Fibroblast of peridontal ligament (primary cell): ENCODE measurements around the gene ZNF385A.
A peak's percentile ranks its signal among the peaks of the same experiment; 100 is the strongest.

Source experiments
- DNase-seq: peaks from one replicate; pipeline ENCODE4 v3.0.0-alpha.2; 2010; ENCODE audit errors: extremely low read depth

The ZNF385A gene

DNA sequence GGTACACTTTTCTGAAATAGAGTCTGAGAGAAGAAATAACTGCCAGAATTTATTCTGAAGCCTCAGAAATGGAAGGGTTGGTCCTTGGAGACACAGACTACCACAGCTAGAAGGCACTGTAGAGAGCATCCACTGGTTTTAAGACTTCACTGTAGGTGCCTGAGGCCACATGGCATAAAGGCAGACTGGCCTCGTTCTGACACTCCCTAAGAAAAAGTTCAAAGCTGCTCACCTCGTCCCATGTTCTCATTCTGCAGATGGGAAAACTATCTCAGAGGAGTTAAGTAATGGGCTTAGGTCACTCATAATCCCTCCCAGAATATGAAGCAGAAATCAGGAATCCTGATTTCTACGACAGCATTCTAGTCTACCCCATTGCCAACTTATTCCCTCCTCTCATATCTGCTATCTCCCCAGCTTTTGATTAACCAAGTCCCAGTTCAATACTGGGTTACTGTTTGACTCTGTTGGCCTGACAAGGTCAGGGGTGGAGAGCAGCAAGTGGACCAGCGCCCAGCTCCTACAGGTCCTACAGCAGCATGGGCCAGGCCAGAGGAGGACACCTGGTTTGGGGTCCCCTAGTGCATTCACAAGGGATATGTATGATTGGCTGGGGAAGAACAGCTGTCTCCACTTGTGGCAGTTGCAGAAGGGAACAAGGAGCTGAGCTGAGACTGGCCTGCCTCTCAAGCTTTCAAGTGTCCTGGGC, 30.8 kb upstream of the ZNF385A start:
- DNase-seq, result no peak

GRCh38 chr12:54413284-54414190, 29.0 kb upstream of the ZNF385A start:
- DNase-seq, result no peak

DNA sequence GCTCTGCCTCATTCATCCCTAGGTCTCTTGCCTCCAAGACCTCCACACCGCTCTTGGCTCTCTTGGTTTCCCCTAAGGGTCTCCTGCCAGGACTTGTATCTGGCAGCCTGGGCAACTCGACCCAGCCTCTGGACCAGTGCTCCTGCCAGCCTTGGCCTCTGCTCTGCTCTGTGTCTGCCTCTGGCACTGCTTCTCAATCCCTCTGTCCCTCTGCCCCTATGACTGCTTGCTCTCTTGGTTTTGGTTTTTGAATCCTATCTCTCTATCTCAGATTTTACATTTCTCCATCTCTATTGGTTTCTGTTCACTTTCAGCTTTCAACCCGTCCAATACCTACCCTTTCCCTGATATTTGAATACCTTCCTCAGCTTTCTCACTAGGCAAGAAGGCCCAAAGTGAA, 28.3 kb upstream of the ZNF385A start:
- DNase-seq, result no peak

GRCh38 chr12:54412348-54412747, 27.8 kb upstream of the ZNF385A start:
- no peak for DNase-seq

GRCh38 chr12:54411391-54412241, 27.1 kb upstream of the ZNF385A start:
- peak; percentile 95 for DNase-seq

- DNase-seq, result no peak
Measured at GRCh38 chr12:54409267-54409666, 24.7 kb upstream of the ZNF385A start.

DNA sequence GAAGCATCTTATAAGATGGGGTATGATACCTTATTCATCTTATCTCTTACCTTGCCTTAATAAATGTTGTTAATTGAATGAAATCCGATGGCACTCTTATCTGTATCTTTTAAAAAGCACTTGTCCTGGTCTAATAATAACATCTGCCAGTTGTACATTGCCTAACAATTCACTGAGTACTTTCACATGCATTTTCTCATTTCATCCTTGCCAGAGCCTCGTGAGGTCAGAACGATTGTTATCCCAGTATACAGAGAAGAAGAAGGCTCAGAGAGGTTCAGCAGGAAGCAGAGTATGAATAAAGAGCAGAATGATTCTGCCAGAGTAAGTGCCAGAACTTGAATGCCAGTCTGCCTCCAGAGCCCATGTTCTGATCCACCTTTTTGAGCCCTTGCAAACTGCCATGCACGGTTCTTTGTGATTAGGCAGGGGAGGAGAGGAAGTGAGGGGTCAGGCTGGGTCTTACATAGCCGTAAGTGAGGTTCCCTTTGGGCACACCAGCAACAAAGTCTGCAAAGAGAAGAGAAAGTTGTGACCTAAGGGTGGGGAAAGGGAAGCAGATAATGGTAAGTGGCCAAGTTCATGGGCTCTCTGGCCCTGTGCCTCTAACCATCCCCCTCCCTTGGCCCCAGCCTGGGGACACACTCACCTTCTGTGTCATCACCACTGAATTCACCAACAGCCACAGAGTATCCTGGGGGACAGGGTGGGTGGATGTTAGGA, 22.8 kb upstream of the ZNF385A start:
- no peak for DNase-seq

DNA sequence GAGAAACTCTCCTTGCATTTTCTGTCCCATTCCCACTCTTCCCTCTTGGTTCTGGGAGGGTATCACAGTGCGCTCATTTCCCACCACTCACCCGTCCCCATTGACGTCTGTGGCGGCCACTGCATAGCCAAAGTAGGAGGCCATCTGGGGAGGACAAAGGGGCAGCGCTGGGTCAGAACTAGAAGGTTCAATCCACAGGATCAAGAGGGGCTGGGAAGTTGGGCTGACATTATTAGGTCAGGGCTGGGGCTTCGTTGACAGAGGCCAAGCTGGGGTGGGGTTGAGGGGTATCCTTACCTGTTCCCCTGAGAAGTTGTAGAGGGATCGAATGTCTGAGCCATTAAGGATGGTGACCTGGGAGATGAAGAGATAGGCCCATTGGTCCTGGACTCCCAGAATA, 21.0 kb upstream of the ZNF385A start:
- DNase-seq, result no peak

DNA sequence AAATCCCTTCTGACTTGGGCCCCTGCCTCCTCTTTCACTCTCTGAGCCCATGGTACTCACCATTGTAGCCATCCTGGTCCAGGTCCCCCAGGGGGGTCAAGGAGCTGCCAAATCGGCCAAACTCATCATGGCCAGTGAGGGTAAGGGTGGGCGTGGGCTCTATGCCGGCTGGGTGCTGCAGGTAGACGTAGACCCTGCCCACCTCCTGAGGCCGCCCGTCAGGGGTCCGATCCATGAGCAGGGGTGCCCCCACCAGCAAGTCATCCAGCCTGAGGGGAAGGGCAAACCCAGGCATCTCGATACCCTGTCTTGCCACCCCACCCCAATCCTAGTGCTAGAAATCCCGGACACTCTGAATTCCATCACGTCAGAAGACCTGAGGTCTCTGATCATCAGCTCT, 20.6 kb upstream of the ZNF385A start:
- no peak for DNase-seq

GRCh38 chr12:54404061-54405004, 19.8 kb upstream of the ZNF385A start:
- peak; percentile 73 for DNase-seq

DNA sequence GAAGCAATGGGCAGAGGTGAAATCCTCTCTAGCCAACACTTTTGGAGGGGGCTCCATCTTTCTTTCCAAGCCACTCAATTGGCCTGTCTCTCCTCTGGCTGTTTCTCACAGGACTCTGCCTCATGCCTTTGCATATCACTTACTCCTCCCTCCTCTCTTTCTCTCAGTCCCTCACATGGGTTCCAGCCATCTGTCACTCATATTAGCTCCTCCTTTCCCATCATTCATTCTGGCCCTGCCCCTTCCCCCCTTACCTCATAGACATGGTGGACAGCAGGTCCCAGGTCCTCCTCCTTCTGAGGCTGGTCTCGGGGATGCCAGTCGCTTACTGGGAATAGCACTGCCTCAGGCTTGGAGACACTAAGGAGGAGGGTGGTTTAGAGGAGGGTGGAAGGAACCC, 16.6 kb upstream of the ZNF385A start:
- DNase-seq, result no peak

DNA sequence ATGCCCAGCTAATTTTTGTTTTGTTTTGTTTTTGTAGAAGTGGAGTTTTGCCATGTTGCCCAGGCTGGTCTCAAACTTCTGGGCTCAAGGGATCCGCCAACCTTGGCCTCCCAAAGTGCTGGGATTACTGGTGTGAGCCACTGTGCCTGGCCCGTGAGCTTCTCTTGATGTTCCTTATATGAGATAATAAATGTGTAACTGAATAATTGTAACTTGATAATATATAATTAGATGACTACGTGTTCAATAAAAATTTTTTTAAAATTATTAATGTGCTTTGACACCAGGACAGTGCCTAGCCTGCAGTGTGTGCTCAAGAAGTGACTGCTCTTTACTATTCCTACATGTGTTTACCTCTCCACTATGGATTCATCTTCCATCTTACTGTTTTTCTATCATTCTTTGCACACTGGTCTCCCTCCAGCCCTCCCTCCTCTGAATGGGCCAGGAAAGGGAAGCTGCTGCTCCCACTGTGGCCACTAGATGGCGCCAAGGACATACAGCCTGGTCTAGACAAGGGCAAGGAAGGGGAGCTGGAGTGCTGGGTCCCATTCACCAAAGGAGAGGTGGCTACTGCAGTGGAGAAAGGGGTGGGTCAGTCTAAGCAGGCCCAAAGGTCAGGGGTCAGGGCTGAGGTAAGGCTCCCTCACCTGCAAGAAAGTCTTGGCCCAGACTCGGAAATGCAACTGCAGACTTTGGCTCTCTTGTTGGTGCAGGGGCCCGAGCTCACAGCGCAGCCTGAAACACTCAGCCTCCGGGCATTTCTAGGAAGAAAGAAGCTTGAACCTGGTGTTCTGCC, 14.7 kb upstream of the ZNF385A start:
- peak; percentile 86 for DNase-seq

- DNase-seq, result no peak
Measured at GRCh38 chr12:54398218-54398617, 13.7 kb upstream of the ZNF385A start.

DNA sequence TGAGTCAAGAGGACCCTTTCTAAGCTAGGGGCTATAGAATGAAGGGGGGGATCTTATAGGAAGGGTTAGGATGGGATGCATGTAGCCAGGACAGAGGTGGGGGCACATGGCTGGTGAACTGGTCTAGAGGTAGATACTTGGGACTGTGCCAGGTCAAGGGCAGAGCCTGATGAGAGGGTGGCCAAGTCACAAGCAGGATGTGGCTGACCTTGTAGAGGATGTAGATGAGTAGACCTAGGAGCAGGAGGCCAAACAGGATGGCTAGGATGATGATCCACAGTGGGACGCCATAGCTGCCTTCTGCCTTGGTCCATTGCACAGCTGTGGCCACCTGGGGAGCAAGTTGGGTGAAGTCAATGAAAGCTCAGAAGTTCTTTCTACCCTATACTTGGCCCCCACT, 12.6 kb upstream of the ZNF385A start:
- DNase-seq, result no peak

DNA sequence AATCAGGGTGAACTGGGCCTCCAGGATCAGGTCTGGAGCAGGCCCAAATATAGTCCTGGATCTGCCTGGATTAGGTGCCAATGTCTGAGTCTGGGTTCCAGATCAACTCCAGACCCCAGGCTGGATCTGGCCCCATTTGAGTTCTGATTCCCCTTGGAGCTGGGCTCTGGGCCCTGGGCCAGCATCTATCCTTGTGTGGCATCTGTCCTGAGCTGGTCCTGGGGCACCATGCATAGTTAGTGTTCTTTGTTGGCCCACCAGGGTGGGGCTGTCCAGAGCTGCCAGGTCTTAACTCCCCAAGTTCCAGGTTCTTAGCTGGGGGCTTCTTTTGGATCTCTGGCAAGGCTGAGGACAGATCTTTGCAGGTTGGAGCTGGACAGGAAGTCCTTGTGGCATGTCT, 11.0 kb upstream of the ZNF385A start:
- no peak for DNase-seq

- no peak for DNase-seq
Measured at GRCh38 chr12:54394986-54395385, 10.5 kb upstream of the ZNF385A start.

DNA sequence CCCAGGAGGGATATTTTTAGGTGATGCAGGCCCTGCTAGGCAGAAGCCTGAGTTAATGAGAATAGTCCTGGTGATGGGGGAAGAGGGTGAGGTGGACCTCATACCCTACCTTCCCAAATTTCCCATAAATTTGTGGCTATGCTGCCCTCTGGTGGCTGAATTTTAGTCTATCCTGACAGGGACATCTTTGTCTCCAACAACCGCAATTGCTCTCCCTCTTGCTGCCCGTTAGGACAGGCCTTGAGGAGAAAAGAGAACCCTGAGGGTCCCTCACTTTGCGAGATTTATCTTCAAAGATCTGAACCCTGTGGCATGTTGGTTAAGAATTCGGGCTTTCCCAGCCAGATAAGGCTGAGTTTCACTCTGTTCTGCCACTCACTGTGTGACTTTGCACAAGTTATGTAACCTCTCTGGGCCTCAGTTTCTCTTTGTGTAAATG, 9.8 kb upstream of the ZNF385A start:
- DNase-seq, result peak; percentile 73

DNA sequence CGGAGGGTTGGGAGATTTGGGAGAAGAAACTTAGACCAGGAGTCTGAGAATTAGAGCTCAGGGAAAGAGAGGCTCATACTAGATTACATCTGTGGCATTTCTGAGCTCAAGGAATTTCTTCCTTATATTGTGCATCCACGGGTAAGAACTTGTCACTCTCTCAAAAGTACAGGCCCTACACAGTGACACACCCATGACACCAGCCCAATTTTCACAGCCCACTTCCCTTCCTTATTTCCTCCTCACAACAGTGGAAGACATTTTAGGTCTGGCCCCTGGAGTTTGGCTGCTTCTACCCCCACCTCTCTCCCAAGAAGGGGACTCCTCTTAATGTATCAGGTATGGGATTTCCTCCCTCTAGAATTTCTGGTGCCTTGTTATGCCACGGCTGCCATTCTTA, 9.2 kb upstream of the ZNF385A start:
- no peak for DNase-seq

- DNase-seq, result no peak
Measured at GRCh38 chr12:54393207-54393609, 8.7 kb upstream of the ZNF385A start.
